ENCODE data around the gene PEX3.

Gene PEX3

GRCh38 chr6:143408151-143408786 lies 42.3 kb upstream of the PEX3 start:
- no peak for DNase-seq
- CTCF ChIA-PET, result no interaction called here
- Histone ChIP-seq H3K36me3 (ENCODE audit: control insufficient read depth in 4 of 4, insufficient read depth in 4 of 4, low read length in 3 of 4) (no peaks in the 10 kb centered on the region), H3K9me3 (ENCODE audit: control extremely low read depth in 1 of 5, control insufficient read depth in 4 of 5, insufficient read depth in 2 of 5, low read depth in 1 of 5, low read length in 4 of 5) (no peaks in the 10 kb centered on the region), H3K4me1 (ENCODE audit: control extremely low read depth in 1 of 4, control insufficient read depth in 4 of 4, insufficient read depth in 4 of 4, low read length in 3 of 4) (no peaks in the 10 kb centered on the region), H3K27me3 (replicated peaks in 2 of 5; ENCODE audit: control insufficient read depth in 4 of 5, insufficient read depth in 5 of 5, low read length in 4 of 5) (no peaks in the 10 kb centered on the region), H3K4me3 (ENCODE audit: control insufficient read depth in 1 of 7, extremely low read depth in 1 of 7, insufficient read depth in 4 of 7, low read depth in 2 of 7, low read length in 6 of 7) (no peak overlapping the region), H3K27ac (ENCODE audit: insufficient read depth in 1 of 2, low read depth in 1 of 2, low read length in 2 of 2, poor library complexity in 1 of 2, severe bottlenecking in 2 of 2) (no peak overlapping the region)
- POLR2A ChIA-PET, result no interaction called here

GRCh38 chr6:143408787-143409162 lies 41.8 kb upstream of the PEX3 start:
- Histone ChIP-seq H3K36me3 (ENCODE audit: control insufficient read depth in 4 of 4, insufficient read depth in 4 of 4, low read length in 3 of 4) (no peaks in the 10 kb centered on the region), H3K4me1 (ENCODE audit: control extremely low read depth in 1 of 4, control insufficient read depth in 4 of 4, insufficient read depth in 4 of 4, low read length in 3 of 4) (no peaks in the 10 kb centered on the region), H3K4me3 (ENCODE audit: control insufficient read depth in 1 of 7, extremely low read depth in 1 of 7, insufficient read depth in 4 of 7, low read depth in 2 of 7, low read length in 6 of 7) (no peak overlapping the region), H3K27me3 (replicated peaks in 2 of 5; ENCODE audit: control insufficient read depth in 4 of 5, insufficient read depth in 5 of 5, low read length in 4 of 5) (no peaks in the 10 kb centered on the region), H3K9me3 (ENCODE audit: control extremely low read depth in 1 of 5, control insufficient read depth in 4 of 5, insufficient read depth in 2 of 5, low read depth in 1 of 5, low read length in 4 of 5) (no peaks in the 10 kb centered on the region), H3K27ac (ENCODE audit: insufficient read depth in 1 of 2, low read depth in 1 of 2, low read length in 2 of 2, poor library complexity in 1 of 2, severe bottlenecking in 2 of 2) (no peak overlapping the region)
- CTCF ChIA-PET, result interaction anchor here (0.9 kb wide), 1 partner anchor 19 kb away, joined by 3 read pairs; no protein-coding TSS in a partner anchor
- POLR2A ChIA-PET, result no interaction called here
- no peak for DNase-seq

- Histone ChIP-seq H3K27ac (ENCODE audit: insufficient read depth in 1 of 2, low read depth in 1 of 2, low read length in 2 of 2, poor library complexity in 1 of 2, severe bottlenecking in 2 of 2) (no peak overlapping the region), H3K36me3 (ENCODE audit: control insufficient read depth in 4 of 4, insufficient read depth in 4 of 4, low read length in 3 of 4) (no peaks in the 10 kb centered on the region), H3K4me3 (ENCODE audit: control insufficient read depth in 1 of 7, extremely low read depth in 1 of 7, insufficient read depth in 4 of 7, low read depth in 2 of 7, low read length in 6 of 7) (no peak overlapping the region), H3K4me1 (ENCODE audit: control extremely low read depth in 1 of 4, control insufficient read depth in 4 of 4, insufficient read depth in 4 of 4, low read length in 3 of 4) (no peaks in the 10 kb centered on the region), H3K27me3 (replicated peaks in 2 of 5; ENCODE audit: control insufficient read depth in 4 of 5, insufficient read depth in 5 of 5, low read length in 4 of 5) (no peaks in the 10 kb centered on the region), H3K9me3 (ENCODE audit: control extremely low read depth in 1 of 5, control insufficient read depth in 4 of 5, insufficient read depth in 2 of 5, low read depth in 1 of 5, low read length in 4 of 5) (no peaks in the 10 kb centered on the region)
- ChIA-PET POLR2A (no interaction called here), CTCF (interaction anchor here (0.7 kb wide), 1 partner anchor 15 kb away, joined by 3 read pairs; no protein-coding TSS in a partner anchor)
- DNase-seq, result no peak
- WGBS (ENCODE audit: insufficient coverage), result no CpG with 5 or more reads among the region's 1 CpG
These were observed 39.7 kb upstream of the PEX3 start for GRCh38 chr6:143410859-143411270.

GRCh38 chr6:143414769-143415168 lies 35.8 kb upstream of the PEX3 start:
- Histone ChIP-seq H3K27me3 (replicated peaks in 2 of 5; ENCODE audit: control insufficient read depth in 4 of 5, insufficient read depth in 5 of 5, low read length in 4 of 5) (no peaks in the 10 kb centered on the region), H3K27ac (ENCODE audit: insufficient read depth in 1 of 2, low read depth in 1 of 2, low read length in 2 of 2, poor library complexity in 1 of 2, severe bottlenecking in 2 of 2) (no peak overlapping the region), H3K4me3 (ENCODE audit: control insufficient read depth in 1 of 7, extremely low read depth in 1 of 7, insufficient read depth in 4 of 7, low read depth in 2 of 7, low read length in 6 of 7) (no peak overlapping the region), H3K4me1 (ENCODE audit: control extremely low read depth in 1 of 4, control insufficient read depth in 4 of 4, insufficient read depth in 4 of 4, low read length in 3 of 4) (peaks cover 0 to 3% (median 0%) of the 10 kb centered on the region in 4 experiments), H3K9me3 (ENCODE audit: control extremely low read depth in 1 of 5, control insufficient read depth in 4 of 5, insufficient read depth in 2 of 5, low read depth in 1 of 5, low read length in 4 of 5) (no peaks in the 10 kb centered on the region), H3K36me3 (ENCODE audit: control insufficient read depth in 4 of 4, insufficient read depth in 4 of 4, low read length in 3 of 4) (no peaks in the 10 kb centered on the region)
- ChIA-PET POLR2A (interaction anchor here (0.6 kb wide), 1 partner anchor 711 kb away, joined by 4 read pairs; no protein-coding TSS in a partner anchor), CTCF (interaction anchor here (0.7 to 2.2 kb wide), 3 partner anchors 9 to 12 kb away, joined by 3 to 5 read pairs (median 4); no protein-coding TSS in a partner anchor)
- WGBS (ENCODE audit: insufficient coverage), result 100% methylated on average over 2 of the region's 3 CpGs
- no peak for DNase-seq

- POLR2A ChIA-PET, result no interaction called here
- Histone ChIP-seq H3K27ac (ENCODE audit: insufficient read depth in 1 of 2, low read depth in 1 of 2, low read length in 2 of 2, poor library complexity in 1 of 2, severe bottlenecking in 2 of 2) (no peak overlapping the region), H3K4me3 (ENCODE audit: control insufficient read depth in 1 of 7, extremely low read depth in 1 of 7, insufficient read depth in 4 of 7, low read depth in 2 of 7, low read length in 6 of 7) (no peak overlapping the region), H3K36me3 (ENCODE audit: control insufficient read depth in 4 of 4, insufficient read depth in 4 of 4, low read length in 3 of 4) (peaks cover 0 to 2% (median 0%) of the 10 kb centered on the region in 4 experiments), H3K9me3 (ENCODE audit: control extremely low read depth in 1 of 5, control insufficient read depth in 4 of 5, insufficient read depth in 2 of 5, low read depth in 1 of 5, low read length in 4 of 5) (no peaks in the 10 kb centered on the region), H3K4me1 (ENCODE audit: control extremely low read depth in 1 of 4, control insufficient read depth in 4 of 4, insufficient read depth in 4 of 4, low read length in 3 of 4) (peaks cover 0 to 3% (median 0%) of the 10 kb centered on the region in 4 experiments), H3K27me3 (replicated peaks in 2 of 5; ENCODE audit: control insufficient read depth in 4 of 5, insufficient read depth in 5 of 5, low read length in 4 of 5) (no peaks in the 10 kb centered on the region)
- DNase-seq, result no peak
- WGBS (ENCODE audit: insufficient coverage), result 92% methylated on average over 4 of the region's 6 CpGs
- CTCF ChIA-PET, result interaction anchor here (1.4 to 1.5 kb wide), 2 partner anchors 14 to 18 kb away, joined by 3 to 5 read pairs; no protein-coding TSS in a partner anchor
These were observed 31.1 kb upstream of the PEX3 start for GRCh38 chr6:143419526-143419925.

GRCh38 chr6:143426026-143426425 lies 24.6 kb upstream of the PEX3 start:
- H3K9me3 ChIP-seq (ENCODE audit: control extremely low read depth in 1 of 5, control insufficient read depth in 4 of 5, insufficient read depth in 2 of 5, low read depth in 1 of 5, low read length in 4 of 5), result no peaks in the 10 kb centered on the region
- no CpG with 5 or more reads among the region's 2 CpGs for WGBS (ENCODE audit: insufficient coverage)

GRCh38 chr6:143427109-143427817 lies 23.3 kb upstream of the PEX3 start:
- CTCF ChIA-PET, result interaction anchor here (0.7 to 5.3 kb wide), 20 partner anchors 10 to 1281 kb away, joined by 3 to 36 read pairs (median 4); no protein-coding TSS in a partner anchor

More at GRCh38 chr6:143426026-143426425, 24.6 kb upstream of the PEX3 start:
- ChIA-PET CTCF (interaction anchor here (0.6 to 5.3 kb wide), 14 partner anchors 9 to 952 kb away, joined by 3 to 36 read pairs (median 4); no protein-coding TSS in a partner anchor), POLR2A (no interaction called here)
- Histone ChIP-seq H3K27ac (ENCODE audit: insufficient read depth in 1 of 2, low read depth in 1 of 2, low read length in 2 of 2, poor library complexity in 1 of 2, severe bottlenecking in 2 of 2) (no peak overlapping the region), H3K27me3 (replicated peaks in 2 of 5; ENCODE audit: control insufficient read depth in 4 of 5, insufficient read depth in 5 of 5, low read length in 4 of 5) (no peaks in the 10 kb centered on the region), H3K36me3 (ENCODE audit: control insufficient read depth in 4 of 4, insufficient read depth in 4 of 4, low read length in 3 of 4) (peaks cover 0 to 17% (median under 1%) of the 10 kb centered on the region in 4 experiments), H3K4me1 (ENCODE audit: control extremely low read depth in 1 of 4, control insufficient read depth in 4 of 4, insufficient read depth in 4 of 4, low read length in 3 of 4) (no peaks in the 10 kb centered on the region), H3K4me3 (ENCODE audit: control insufficient read depth in 1 of 7, extremely low read depth in 1 of 7, insufficient read depth in 4 of 7, low read depth in 2 of 7, low read length in 6 of 7) (no peak overlapping the region)
- DNase-seq, result no peak

More at GRCh38 chr6:143427109-143427817, 23.3 kb upstream of the PEX3 start:
- no peaks in the 10 kb centered on the region for H3K4me1 ChIP-seq (ENCODE audit: control extremely low read depth in 1 of 4, control insufficient read depth in 4 of 4, insufficient read depth in 4 of 4, low read length in 3 of 4)
- peaks cover 0 to 26% (median 3%) of the 10 kb centered on the region in 4 experiments for H3K36me3 ChIP-seq (ENCODE audit: control insufficient read depth in 4 of 4, insufficient read depth in 4 of 4, low read length in 3 of 4)
- H3K27me3 ChIP-seq (replicated peaks in 2 of 5; ENCODE audit: control insufficient read depth in 4 of 5, insufficient read depth in 5 of 5, low read length in 4 of 5), result no peaks in the 10 kb centered on the region
- peak; percentile 72 to 89 (median 88) for DNase-seq
- no peak overlapping the region for H3K27ac ChIP-seq (ENCODE audit: insufficient read depth in 1 of 2, low read depth in 1 of 2, low read length in 2 of 2, poor library complexity in 1 of 2, severe bottlenecking in 2 of 2)
- WGBS (ENCODE audit: insufficient coverage), result no CpG with 5 or more reads among the region's 4 CpGs
- H3K9me3 ChIP-seq (ENCODE audit: control extremely low read depth in 1 of 5, control insufficient read depth in 4 of 5, insufficient read depth in 2 of 5, low read depth in 1 of 5, low read length in 4 of 5), result no peaks in the 10 kb centered on the region
- POLR2A ChIA-PET, result interaction anchor here (0.6 kb wide), 2 partner anchors 42 to 733 kb away, joined by 3 to 4 read pairs; no protein-coding TSS in a partner anchor
- no peak overlapping the region for H3K4me3 ChIP-seq (ENCODE audit: control insufficient read depth in 1 of 7, extremely low read depth in 1 of 7, insufficient read depth in 4 of 7, low read depth in 2 of 7, low read length in 6 of 7)
